M059J (cell line): ENCODE results near the gene SGF29. TPM values are rescaled to one million over a fixed set of nuclear protein-coding genes. Genes with fewer than 3 reads are reported as not detected.
"Not testable (repeated sequence)": the region's sequence is repeated elsewhere in the genome, so short reads cannot be mapped to it uniquely, and the experiment has no call there.

ENCODE experiments used
- DNase-seq: peaks from one replicate; pipeline ENCODE4 v3.0.0-alpha.2; 2012; ENCODE audit warnings: low read depth
- total RNA-seq: library from RNA; depleted of rRNA; stranded (reverse); fragments of >200 nt; shearing (Covaris generic); gene quantifications from 2 replicates; pipeline ENCODE4 v1.2.3, GENCODE V29; 2014

Gene SGF29
- total RNA-seq, 1 experiment from 2014 or later, result 16.7 TPM

DNA sequence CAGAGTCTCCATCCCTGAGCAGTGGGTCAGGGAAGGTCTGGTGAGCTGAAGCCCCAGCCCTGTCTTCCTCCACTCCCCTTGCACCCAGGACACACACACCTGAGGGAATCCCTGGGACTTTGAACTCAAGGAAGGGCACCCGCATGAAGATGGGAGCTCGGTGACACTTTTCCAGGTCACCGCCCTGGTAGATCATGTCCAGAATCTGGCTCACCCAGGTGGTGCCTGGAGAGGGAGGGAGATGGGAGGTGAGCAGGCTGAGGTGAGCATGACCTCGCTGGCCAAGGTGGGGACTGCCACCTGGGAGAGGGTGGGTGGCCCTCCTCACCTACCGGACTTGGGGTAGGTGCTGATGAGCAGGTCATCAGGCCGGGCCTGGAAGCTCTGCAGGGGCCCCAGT is 41.7 kb downstream of the SGF29 start:
- DNase-seq, result not testable (repeated sequence)

DNA sequence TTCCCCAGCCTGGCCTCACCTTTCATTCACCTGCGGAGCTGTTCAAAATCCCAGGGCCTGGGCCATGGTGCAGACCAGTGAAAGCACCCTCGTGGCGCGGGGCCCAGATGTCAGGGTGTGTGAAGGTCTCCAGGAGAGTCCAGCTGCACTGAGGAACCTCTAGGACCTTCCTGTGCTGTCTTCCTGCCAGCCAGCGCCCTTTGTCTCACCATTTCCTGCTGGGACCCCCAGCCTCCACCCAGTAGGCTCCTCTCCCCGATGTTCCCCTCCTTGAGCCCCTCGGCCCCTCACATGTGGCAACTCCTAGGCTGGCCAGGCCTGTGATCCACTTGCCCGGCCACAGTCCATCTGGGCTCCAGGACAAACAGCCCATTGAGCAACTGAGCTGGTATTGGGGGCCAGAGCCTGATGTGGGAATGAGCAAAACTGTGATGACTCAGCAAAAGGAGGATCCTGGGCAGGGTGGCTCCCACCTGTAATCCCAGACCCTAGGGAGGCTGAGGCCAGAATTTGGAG is 42.5 kb downstream of the SGF29 start:
- no peak for DNase-seq

DNA sequence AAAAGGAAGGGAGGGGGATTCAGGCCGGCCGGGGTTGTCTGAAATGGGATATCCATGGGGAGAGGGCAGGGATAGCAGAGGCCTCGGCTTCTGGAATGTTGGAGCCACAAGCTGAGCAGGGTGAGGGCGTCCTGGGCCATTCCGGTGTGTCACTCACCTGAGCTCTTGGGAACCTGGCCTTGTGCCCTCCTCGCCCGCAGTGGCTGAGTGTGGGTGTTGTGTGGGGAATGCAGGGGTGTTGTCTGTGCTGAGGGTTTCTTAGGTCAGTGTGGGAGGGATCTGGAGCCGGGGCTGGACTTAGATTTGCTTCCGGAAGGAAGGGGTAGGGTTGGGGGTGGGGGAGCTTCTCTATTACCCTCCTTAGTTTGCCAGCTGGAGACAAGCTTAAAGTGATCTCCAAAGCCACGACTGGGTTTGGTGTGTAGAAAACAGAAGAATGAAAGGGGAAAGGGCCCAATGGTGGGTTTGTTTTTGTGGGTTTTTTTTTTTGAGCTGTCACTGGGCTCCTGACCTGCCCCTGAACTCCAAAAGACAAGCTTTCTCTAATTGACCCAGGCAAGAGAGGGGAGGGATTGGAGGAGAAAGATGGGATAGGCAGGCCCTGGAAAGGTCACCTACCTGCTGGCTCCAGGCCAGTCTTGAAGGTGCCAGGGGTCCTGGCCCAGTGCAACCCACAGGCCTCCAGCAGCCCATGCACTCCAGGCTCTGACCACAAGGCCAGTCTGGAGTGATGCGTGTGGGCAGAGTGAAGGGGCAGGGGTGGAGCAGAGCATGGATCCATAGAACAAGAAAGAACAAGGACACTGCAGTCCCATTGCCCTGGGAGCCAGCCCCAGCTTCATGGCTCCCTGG is 43.3 kb downstream of the SGF29 start, which contains the start of gene SULT1A2:
Gene SULT1A2, minus strand, starts transcription at position 211 of the 852 bp plus-strand sequence. CDS start 1,120 bp downstream, outside the sequence.
- peak; percentile 21 for DNase-seq

GRCh38 chr16:28597692-28598261 is 44.1 kb downstream of the SGF29 start:
- DNase-seq, result no peak

DNA sequence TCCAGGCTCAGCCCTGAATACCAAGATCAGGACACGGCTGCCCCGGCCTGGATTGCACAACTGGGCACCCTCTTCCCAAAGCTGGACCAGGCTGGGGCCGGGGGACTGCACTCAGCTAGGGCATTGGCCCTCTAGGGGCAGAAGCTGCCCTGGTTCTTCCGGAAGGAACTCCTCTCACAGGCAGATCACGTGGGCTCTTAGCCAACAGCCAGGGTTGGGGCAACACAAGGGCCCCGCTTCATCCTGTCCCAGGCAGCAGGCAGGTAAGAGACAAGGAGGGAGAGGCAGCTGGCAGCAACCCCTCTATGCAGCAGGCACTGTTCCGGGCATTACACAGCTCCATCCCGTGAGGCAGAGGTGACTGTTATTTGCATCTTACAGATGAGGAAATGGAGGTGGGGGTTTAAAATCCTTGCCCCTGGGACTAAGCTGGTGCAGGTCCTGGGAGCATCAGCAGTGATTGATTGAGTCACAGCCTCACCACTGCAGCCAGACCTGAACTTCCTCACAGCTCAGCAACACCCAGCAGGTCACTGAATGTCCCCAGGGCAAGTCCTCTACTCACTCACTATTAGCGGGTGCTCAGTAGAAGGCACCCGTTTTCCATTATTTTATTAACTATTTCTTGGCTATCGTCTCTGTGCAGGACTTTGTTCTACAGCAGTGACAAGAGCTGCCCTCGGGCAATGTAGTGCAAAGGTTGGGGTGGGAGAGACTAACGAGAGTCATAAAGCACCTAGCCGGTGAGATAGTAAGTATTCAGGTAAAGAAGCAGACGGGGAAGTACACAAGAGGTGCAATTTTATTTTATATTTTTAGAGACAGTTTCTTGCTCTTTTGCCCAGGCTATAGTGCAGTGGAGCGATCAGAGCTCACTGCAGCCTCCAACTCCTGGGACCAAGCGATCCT is 45.9 kb downstream of the SGF29 start:
- DNase-seq, result not testable (repeated sequence)

DNA sequence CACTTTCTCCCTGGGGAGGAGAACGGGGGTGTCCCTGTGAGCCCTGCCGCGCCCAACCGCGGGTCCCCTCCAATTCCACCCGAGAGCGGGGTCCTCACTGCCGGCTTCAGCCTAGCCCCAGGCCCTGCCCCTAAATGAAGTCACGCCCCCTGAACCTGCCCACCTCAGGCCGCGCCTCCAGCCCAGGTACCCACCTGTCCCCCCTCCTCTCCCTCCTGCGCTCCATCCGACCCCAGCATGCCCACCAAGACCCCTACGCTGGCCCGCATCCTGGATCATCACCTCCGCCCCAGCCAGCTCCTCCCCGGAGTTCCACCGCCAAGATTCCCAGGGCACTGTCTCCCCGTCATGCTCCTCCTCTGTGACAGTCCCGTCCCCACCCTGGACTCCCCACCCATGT is 47.2 kb downstream of the SGF29 start:
- not testable (repeated sequence) for DNase-seq

GRCh38 chr16:28601589-28601988 is 47.9 kb downstream of the SGF29 start:
- DNase-seq, result not testable (repeated sequence)

- DNase-seq, result not testable (repeated sequence)
Measured at GRCh38 chr16:28602062-28602461, 48.3 kb downstream of the SGF29 start.

DNA sequence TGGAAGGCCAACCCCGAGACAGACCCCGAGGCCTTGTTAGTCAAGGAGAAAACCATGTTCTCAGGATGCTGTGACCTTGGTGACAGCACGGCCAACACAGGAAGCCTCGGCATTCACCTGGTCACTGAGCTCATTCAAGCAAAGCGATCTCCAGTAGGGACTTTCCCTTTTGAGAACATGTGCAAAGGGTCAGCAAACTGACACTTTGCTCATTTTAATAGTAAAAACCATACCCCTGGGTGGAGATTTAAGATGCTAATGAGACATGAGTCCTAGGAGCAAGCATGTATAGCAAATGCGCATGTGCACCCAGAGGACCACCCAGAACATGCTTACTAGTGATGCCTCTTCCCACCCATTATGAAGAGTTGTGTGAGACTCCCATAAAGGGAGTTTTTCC is 48.8 kb downstream of the SGF29 start:
- no peak for DNase-seq

DNA sequence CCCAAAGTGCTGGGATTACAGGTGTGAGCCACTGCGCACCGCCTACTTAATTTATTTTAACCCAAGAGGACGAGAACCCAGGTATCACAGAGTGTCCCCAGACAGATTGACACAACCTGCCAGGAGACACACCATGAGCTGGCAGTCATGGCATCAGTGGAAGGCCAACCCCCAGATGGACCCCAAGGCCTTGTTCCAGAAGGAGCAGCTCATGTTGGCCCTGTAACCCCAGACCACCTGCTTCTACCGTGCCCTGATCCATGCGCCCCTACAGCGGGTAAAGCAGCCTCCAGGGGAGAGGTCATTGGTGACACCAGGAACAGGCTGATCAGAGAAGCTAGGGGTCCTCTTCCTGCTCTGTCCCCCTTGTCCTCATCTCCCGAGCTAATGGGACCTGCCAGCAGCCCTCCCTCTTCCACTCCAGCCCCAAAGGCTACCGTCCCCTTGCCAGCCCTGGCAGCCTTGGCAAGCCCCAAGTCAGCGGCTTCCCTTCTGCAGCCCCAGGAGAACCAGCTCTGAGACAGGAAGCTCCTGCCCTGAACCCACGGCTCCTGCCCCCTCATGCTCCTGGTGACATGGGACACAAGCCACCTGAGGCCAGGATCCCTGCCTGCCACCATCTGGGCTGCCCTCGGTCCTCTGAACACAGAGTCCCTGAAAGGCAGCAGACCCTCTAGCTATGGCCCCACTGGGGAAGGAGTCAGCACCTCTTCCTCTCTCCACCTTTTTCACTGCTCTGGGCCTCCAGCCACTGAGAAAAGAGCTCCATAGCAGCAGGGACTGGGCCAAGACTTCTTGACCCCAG is 49.9 kb downstream of the SGF29 start:
- no peak for DNase-seq

DNA sequence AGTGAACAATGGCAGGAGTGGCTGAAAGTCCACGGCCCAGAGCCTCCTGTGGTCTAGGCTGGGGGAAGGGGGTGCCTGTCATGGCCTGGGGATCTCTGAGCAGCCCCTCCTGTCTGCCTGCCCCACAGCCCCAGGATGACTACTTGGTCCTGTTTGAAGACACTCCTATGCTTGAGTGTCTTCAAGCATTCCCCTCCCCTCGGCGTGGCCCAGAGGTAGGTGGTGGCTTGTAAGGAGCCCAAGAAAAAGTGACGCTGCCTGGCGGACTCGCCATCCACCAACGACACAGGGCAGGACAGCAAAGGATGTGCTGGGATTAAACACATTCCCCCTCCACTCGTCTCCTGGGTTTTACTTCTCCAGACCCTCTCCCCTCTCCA is 50.5 kb downstream of the SGF29 start:
- no peak for DNase-seq

DNA sequence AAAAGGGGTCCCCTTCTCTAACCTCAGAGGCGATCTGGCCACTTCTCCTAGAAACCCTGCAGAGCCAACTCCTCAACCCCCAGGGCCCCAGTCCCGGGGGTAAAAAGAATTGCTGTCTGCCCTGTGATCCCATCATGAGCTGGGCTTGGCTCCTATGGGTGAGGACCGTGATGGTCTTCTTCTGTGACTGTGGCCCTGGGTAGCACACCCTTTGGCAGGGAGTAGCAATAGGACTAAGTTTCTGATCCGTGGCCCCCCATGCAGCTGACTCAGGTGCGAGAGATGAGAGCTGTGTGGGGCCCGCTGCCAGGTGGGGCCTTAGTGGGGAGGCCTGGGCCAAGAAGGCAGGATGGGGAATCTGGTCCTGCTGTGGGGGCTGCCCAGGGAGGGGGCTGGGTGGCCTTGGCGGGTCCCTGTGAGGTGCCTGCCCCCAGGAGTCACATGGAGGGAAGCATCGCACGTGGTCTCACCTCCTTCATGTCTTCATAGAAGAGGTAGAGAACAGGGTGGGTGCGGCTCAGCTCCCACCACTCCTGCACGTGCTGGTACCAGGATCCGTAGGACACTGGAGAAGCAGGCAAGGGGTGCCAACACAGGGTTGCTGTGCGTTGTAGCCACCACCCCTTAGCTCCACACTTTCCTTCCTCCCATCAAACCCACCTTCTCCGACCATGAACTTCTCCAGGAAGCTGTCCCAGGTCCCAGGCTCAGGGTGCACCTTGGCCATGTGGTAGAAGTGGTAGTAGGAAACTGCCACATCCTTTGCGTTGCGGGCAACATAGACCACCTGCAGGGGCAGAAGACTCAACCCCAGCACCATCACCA is 52.8 kb downstream of the SGF29 start:
- DNase-seq, result no peak

- no peak for DNase-seq
Measured at GRCh38 chr16:28607116-28607623, 53.5 kb downstream of the SGF29 start.

DNA sequence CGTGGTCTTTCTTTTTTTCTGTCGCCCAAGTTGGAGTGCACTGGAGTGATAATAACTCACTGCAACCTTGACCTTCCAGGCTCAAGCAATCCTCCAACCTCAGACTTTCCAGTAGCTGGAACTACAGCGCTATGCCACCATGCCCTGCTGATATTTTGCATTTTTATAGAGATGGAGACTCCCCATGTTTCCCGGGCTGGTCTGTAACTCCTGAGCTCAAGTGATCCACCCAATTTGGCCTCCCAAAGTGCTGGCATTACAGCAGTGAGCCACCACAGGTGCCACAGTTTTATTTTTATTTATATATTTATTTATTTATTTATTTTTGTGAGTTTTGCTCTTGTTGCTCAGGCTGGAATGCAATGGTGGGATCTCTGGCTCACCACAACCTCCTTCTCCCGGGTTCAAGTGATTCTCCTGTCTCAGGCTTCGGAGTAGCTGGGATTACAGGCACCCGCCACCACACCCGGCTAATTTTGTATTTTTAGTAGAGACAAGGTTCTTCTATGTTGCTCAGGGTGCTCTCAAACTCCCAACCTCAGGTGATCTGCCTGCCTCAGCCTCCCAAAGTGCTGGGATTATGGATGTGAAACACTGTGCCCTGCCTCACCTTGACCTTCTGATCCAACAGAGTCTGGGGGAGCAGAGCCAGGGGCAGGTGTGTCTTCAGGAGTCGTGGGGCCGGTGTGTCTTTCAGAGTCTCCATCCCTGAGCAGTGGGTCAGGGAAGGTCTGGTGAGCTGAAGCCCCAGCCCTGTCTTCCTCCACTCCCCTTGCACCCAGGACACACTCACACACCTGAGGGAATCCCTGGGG is 54.2 kb downstream of the SGF29 start:
- DNase-seq, result not testable (repeated sequence)

GRCh38 chr16:28608496-28608808 is 54.7 kb downstream of the SGF29 start:
- DNase-seq, result not testable (repeated sequence)

DNA sequence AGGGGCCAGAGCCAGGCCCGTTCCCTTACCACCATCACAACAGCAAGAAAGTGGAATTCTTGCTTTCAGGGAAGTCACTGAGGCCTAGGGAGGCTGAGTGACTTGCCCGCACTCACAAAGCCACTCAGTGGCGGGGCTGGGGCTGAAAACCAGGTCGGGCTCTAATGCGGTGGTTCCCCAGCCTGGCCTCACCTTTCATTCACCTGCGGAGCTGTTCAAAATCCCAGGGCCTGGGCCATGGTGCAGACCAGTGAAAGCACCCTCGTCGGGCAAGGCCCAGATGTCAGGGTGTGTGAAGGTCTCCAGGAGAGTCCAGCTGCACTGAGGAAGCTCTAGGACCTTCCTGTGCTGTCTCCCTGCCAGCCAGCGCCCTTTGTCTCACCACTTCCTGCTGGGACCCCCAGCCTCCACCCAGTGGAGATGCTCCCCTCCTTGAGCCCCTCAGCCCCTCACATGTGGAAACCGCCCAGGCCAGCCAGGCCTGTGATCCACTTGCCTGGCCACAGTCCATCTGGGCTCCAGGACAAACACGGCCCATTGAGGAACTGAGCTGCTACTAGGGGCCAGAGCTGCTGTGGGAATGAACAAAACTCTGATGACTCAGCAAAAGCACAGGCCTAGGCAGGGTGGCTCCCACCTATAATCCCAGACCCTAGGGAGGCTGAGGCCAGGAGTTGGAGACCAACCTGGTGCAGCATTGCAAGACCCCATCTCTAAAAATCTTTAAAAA is 55.3 kb downstream of the SGF29 start:
- DNase-seq, result not testable (repeated sequence)

- DNase-seq, result no peak
Measured at GRCh38 chr16:28609631-28610594, 56.2 kb downstream of the SGF29 start, which contains the start of gene SULT1A1. TSS of gene SULT1A1 (minus strand) at chr16:28610044. CDS start at chr16:28608855, 1,189 bp downstream.
